ENCODE results near the gene RUSF1. TPM values are rescaled to one million over a fixed set of nuclear protein-coding genes. Genes with fewer than 3 reads are reported as not detected.
"Not testable (repeated sequence)": the region's sequence is repeated elsewhere in the genome, so short reads cannot be mapped to it uniquely, and the experiment has no call there.

RUSF1 gene
- total RNA-seq, 1 donor from 2014 or later = 54.9 TPM

DNA sequence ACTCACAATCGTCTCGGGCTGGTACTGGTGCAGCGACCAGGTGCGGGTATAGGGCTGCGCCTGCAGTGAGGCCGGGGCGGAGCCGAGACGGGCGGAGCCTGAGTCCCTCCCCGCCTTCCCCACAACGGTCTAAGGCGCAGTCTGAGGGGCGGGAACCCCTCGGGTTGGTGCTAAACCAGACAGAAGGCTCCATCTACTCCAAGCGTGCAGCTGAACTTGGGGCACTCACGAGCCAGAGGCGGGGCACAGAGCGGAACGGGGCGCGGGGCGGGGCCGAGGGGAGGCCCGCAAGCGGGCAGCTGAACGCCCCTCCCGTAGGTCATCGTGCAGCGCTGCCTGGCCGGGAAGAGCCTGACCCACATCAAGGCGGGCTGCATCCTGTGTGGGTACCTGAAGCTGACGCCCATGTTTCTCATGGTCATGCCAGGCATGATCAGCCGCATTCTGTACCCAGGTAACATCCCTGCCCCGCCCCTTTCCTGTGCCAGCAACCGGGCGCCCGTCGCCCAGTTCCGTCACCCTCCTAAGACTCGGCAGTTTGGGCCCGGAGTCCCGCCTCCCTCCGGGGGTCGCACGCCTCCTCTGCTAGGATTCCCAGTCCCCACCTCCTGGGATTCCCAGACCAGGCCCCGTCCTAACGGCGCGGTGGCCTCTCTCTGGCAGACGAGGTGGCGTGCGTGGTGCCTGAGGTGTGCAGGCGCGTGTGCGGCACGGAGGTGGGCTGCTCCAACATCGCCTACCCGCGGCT is 20.3 kb downstream of the RUSF1 start:
- Histone ChIP-seq H3K9me3 (no peaks in the 10 kb centered on the region), H3K4me3 (peak overlapping the region; percentile 67), H3K36me3 (peaks cover 27% of the 10 kb centered on the region), H3K27ac (peak overlapping the region; percentile 70), H3K4me1 (peaks cover 25% of the 10 kb centered on the region), H3K27me3 (ENCODE audit: low read depth) (no peaks in the 10 kb centered on the region)
- ATAC-seq = peak; percentile 88 to 90
- intact Hi-C loops (cut with DNase I) = no loop called here
- TF ChIP-seq, protein P1, sequence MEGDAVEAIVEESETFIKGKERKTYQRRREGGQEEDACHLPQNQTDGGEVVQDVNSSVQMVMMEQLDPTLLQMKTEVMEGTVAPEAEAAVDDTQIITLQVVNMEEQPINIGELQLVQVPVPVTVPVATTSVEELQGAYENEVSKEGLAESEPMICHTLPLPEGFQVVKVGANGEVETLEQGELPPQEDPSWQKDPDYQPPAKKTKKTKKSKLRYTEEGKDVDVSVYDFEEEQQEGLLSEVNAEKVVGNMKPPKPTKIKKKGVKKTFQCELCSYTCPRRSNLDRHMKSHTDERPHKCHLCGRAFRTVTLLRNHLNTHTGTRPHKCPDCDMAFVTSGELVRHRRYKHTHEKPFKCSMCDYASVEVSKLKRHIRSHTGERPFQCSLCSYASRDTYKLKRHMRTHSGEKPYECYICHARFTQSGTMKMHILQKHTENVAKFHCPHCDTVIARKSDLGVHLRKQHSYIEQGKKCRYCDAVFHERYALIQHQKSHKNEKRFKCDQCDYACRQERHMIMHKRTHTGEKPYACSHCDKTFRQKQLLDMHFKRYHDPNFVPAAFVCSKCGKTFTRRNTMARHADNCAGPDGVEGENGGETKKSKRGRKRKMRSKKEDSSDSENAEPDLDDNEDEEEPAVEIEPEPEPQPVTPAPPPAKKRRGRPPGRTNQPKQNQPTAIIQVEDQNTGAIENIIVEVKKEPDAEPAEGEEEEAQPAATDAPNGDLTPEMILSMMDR (IDR thresholded peaks at IDR 0.05) = no peak
- peak; percentile 88 for DNase-seq

GRCh38 chr16:31487071-31487719 is 21.0 kb downstream of the RUSF1 start:
- TF ChIP-seq, protein P1 (IDR thresholded peaks at IDR 0.05) = no peak
- ATAC-seq = peak in 1 of 2 donors; percentile 3
- H3K27me3 ChIP-seq (ENCODE audit: low read depth) = no peaks in the 10 kb centered on the region
- H3K9me3 ChIP-seq = no peaks in the 10 kb centered on the region
- peaks cover 20% of the 10 kb centered on the region for H3K36me3 ChIP-seq
- peak overlapping the region; percentile 70 for H3K27ac ChIP-seq
- intact Hi-C loops (cut with DNase I) = no loop called here
- H3K4me1 ChIP-seq = peaks cover 25% of the 10 kb centered on the region
- H3K4me3 ChIP-seq = peak overlapping the region; percentile 67
- no peak for DNase-seq

DNA sequence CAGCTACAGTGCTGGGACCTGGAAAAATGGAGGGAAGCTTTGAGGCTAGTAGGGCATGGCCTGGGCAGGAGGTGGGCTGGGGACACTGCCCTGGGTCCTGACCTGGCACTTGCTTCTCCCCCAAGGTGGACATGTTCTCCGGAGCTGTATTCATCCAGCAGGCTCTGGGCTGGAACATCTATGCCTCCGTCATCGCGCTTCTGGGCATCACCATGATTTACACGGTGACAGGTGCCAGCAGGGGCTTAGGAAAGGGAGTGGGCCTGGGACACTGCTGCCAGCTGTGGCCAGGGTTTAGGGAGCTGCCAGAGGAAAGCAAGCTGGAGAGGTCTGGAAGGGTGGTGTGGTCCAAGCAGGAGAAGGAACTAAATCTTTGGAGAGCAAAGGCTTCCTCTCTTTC is 22.1 kb downstream of the RUSF1 start:
- ATAC-seq (no peak), DNase-seq (no peak)
- H3K4me3 ChIP-seq = peak overlapping the region; percentile 67
- TF ChIP-seq, protein P1 (IDR thresholded peaks at IDR 0.05) = no peak
- intact Hi-C loops (cut with DNase I) = no loop called here
- peaks cover 10% of the 10 kb centered on the region for H3K36me3 ChIP-seq
- H3K27ac ChIP-seq = no peak overlapping the region
- no peaks in the 10 kb centered on the region for H3K9me3 ChIP-seq
- H3K27me3 ChIP-seq (ENCODE audit: low read depth) = no peaks in the 10 kb centered on the region
- peaks cover 27% of the 10 kb centered on the region for H3K4me1 ChIP-seq

GRCh38 chr16:31485571-31485970 is 22.6 kb downstream of the RUSF1 start:
- peaks cover 31% of the 10 kb centered on the region for H3K4me1 ChIP-seq
- DNase-seq = no peak
- no peak overlapping the region for H3K4me3 ChIP-seq
- intact Hi-C loops (cut with DNase I) = no loop called here
- no peaks in the 10 kb centered on the region for H3K9me3 ChIP-seq
- no peak for ATAC-seq
- no peaks in the 10 kb centered on the region for H3K27me3 ChIP-seq (ENCODE audit: low read depth)
- no peak overlapping the region for H3K27ac ChIP-seq
- H3K36me3 ChIP-seq = peaks cover 7% of the 10 kb centered on the region
- TF ChIP-seq, protein P1 (IDR thresholded peaks at IDR 0.05) = no peak

DNA sequence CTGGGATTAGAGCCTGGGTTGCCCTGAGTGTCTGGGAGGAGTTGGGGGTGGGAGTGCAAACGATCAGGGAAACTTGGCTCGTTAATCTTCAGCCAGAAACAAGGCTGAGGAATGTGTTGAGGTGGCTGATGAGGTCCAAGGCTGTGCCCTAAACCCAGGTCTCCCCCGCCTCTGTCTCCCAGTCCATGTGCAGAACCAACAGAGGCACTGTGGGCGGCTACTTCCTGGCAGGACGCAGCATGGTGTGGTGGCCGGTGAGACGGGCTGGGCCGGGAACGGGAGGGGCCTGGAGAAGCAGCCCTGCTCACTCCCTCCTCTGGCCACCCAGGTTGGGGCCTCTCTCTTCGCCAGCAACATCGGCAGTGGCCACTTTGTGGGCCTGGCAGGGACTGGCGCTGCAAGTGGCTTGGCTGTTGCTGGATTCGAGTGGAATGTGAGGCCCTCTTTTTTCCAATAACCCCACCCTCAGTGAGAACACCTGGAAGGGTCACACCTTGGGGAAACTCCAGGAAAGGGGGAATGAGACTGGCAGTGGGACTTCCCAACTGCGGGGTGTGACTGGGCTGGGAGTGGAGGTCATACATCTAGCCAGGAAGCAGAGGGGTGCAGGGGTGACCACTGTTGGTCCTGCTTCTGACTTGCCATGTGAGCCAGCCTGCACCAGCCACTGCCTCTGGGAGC is 23.6 kb downstream of the RUSF1 start:
- ATAC-seq (peak; percentile 82 to 85), DNase-seq (peak; percentile 89)
- intact Hi-C loops (cut with DNase I) = no loop called here

GRCh38 chr16:31484048-31484447 is 24.1 kb downstream of the RUSF1 start:
- H3K27me3 ChIP-seq (ENCODE audit: low read depth); H3K4me3 ChIP-seq; H3K36me3 ChIP-seq; H3K27ac ChIP-seq; intact Hi-C loops (cut with DNase I); H3K9me3 ChIP-seq; DNase-seq; ATAC-seq: not testable (repeated sequence)
- H3K4me1 ChIP-seq = peaks cover 34% of the 10 kb centered on the region

More for the DNA sequence above, 23.6 kb downstream of the RUSF1 start:
- peak overlapping the region; percentile 33 for H3K27ac ChIP-seq
- H3K27me3 ChIP-seq (ENCODE audit: low read depth) = no peaks in the 10 kb centered on the region
- peaks cover 34% of the 10 kb centered on the region for H3K4me1 ChIP-seq
- no peaks in the 10 kb centered on the region for H3K9me3 ChIP-seq
- no peaks in the 10 kb centered on the region for H3K36me3 ChIP-seq
- H3K4me3 ChIP-seq = no peak overlapping the region
- TF ChIP-seq, protein P1 (IDR thresholded peaks at IDR 0.05) = no peak

All from lower lobe of right lung (tissue), 2 donors.